Memory B cell (primary cell): ENCODE results near the gene SLC13A1.
A peak's percentile ranks its signal among the peaks of the same experiment; 100 is the strongest.

ENCODE experiments used
- ATAC-seq: fragments of 150-1000 bp; cut with Tn5 transposase; 2 replicates; pipeline ENCODE4 v1.10.0; 2021; ENCODE audit warnings: low read depth, mild to moderate bottlenecking, moderate library complexity
- DNase-seq, 2 donors: peaks; one replicate each; pipeline ENCODE4 v3.0.0; 2022; ENCODE audit warnings: low spot score in 2 of 2
- H3K27ac Mint-ChIP-seq: one replicate; pipeline ENCODE4 v1.8.0; 2022; ENCODE audit warnings: mild to moderate bottlenecking, moderate library complexity, mixed read lengths
- H3K27me3 Mint-ChIP-seq: one replicate; pipeline ENCODE4 v1.8.0; 2022; ENCODE audit warnings: mixed read lengths
- H3K36me3 Mint-ChIP-seq: one replicate; pipeline ENCODE4 v1.8.0; 2022; ENCODE audit warnings: mild to moderate bottlenecking, mixed read lengths
- H3K4me1 Mint-ChIP-seq: one replicate; pipeline ENCODE4 v1.8.0; 2022; ENCODE audit warnings: mixed read lengths
- H3K4me3 Mint-ChIP-seq: one replicate; pipeline ENCODE4 v1.8.0; 2022; ENCODE audit warnings: mild to moderate bottlenecking, moderate library complexity, mixed read lengths
- H3K9me3 Mint-ChIP-seq: one replicate; pipeline ENCODE4 v1.8.0; 2022; ENCODE audit warnings: mixed read lengths

SLC13A1 gene

GRCh38 chr7:123210986-123211385, 11.2 kb upstream of the SLC13A1 start:
- Mint-ChIP-seq H3K27ac (no peak overlapping the region), H3K4me3 (no peak overlapping the region), H3K4me1 (no peaks in the 10 kb centered on the region), H3K27me3 (no peaks in the 10 kb centered on the region), H3K9me3 (no peaks in the 10 kb centered on the region), H3K36me3 (no peaks in the 10 kb centered on the region)
- DNase-seq: no peak
- ATAC-seq: no peak

GRCh38 chr7:123209786-123210185, 10.0 kb upstream of the SLC13A1 start:
- H3K27ac Mint-ChIP-seq: no peak overlapping the region

GRCh38 chr7:123208793-123209192, 9.0 kb upstream of the SLC13A1 start:
- DNase-seq: no peak
- Mint-ChIP-seq H3K27ac (no peak overlapping the region), H3K4me1 (no peaks in the 10 kb centered on the region), H3K4me3 (no peak overlapping the region), H3K9me3 (peaks cover under 1% of the 10 kb centered on the region), H3K27me3 (no peaks in the 10 kb centered on the region), H3K36me3 (no peaks in the 10 kb centered on the region)
- ATAC-seq: no peak

More at GRCh38 chr7:123209786-123210185, 10.0 kb upstream of the SLC13A1 start:
- Mint-ChIP-seq H3K9me3 (no peaks in the 10 kb centered on the region), H3K4me3 (no peak overlapping the region), H3K4me1 (no peaks in the 10 kb centered on the region), H3K36me3 (no peaks in the 10 kb centered on the region), H3K27me3 (no peaks in the 10 kb centered on the region)
- no peak for DNase-seq
- no peak for ATAC-seq

GRCh38 chr7:123204206-123204835, 4.6 kb upstream of the SLC13A1 start:
- H3K9me3 Mint-ChIP-seq: peaks cover 2% of the 10 kb centered on the region
- no peaks in the 10 kb centered on the region for H3K27me3 Mint-ChIP-seq
- H3K36me3 Mint-ChIP-seq: no peaks in the 10 kb centered on the region
- DNase-seq: no peak
- no peak for ATAC-seq
- no peaks in the 10 kb centered on the region for H3K4me1 Mint-ChIP-seq
- H3K4me3 Mint-ChIP-seq: no peak overlapping the region
- H3K27ac Mint-ChIP-seq: no peak overlapping the region

- no peak overlapping the region for H3K27ac Mint-ChIP-seq
- no peak for ATAC-seq
Measured at GRCh38 chr7:123201901-123202300, 2.1 kb upstream of the SLC13A1 start.

GRCh38 chr7:123198668-123199652, 809 bp downstream of the SLC13A1 start:
- Mint-ChIP-seq H3K4me3 (no peak overlapping the region), H3K27ac (no peak overlapping the region), H3K27me3 (no peaks in the 10 kb centered on the region), H3K9me3 (peaks cover 2% of the 10 kb centered on the region), H3K4me1 (no peaks in the 10 kb centered on the region), H3K36me3 (no peaks in the 10 kb centered on the region)
- ATAC-seq (no peak), DNase-seq (no peak)

More at GRCh38 chr7:123201901-123202300, 2.1 kb upstream of the SLC13A1 start:
- no peak for DNase-seq
- Mint-ChIP-seq H3K4me3 (no peak overlapping the region), H3K9me3 (peaks cover 2% of the 10 kb centered on the region), H3K27me3 (no peaks in the 10 kb centered on the region), H3K4me1 (no peaks in the 10 kb centered on the region), H3K36me3 (no peaks in the 10 kb centered on the region)

GRCh38 chr7:123198111-123198510, 1.7 kb downstream of the SLC13A1 start:
- Mint-ChIP-seq H3K9me3 (no peaks in the 10 kb centered on the region), H3K27ac (no peak overlapping the region), H3K27me3 (no peaks in the 10 kb centered on the region), H3K36me3 (no peaks in the 10 kb centered on the region), H3K4me3 (no peak overlapping the region), H3K4me1 (no peaks in the 10 kb centered on the region)
- no peak for ATAC-seq
- no peak for DNase-seq

GRCh38 chr7:123193235-123193634, 6.5 kb downstream of the SLC13A1 start:
- Mint-ChIP-seq H3K4me3 (no peak overlapping the region), H3K36me3 (no peaks in the 10 kb centered on the region), H3K27me3 (no peaks in the 10 kb centered on the region), H3K9me3 (peaks cover 1% of the 10 kb centered on the region), H3K27ac (no peak overlapping the region), H3K4me1 (no peaks in the 10 kb centered on the region)
- DNase-seq (no peak), ATAC-seq (no peak)

- no peaks in the 10 kb centered on the region for H3K27me3 Mint-ChIP-seq
- H3K4me1 Mint-ChIP-seq: no peaks in the 10 kb centered on the region
Measured at GRCh38 chr7:123191132-123191531, 8.6 kb downstream of the SLC13A1 start.

GRCh38 chr7:123190109-123190831, 9.5 kb downstream of the SLC13A1 start:
- H3K36me3 Mint-ChIP-seq: no peaks in the 10 kb centered on the region

More at GRCh38 chr7:123191132-123191531, 8.6 kb downstream of the SLC13A1 start:
- Mint-ChIP-seq H3K9me3 (peaks cover 2% of the 10 kb centered on the region), H3K27ac (no peak overlapping the region), H3K36me3 (no peaks in the 10 kb centered on the region), H3K4me3 (no peak overlapping the region)
- no peak for ATAC-seq
- DNase-seq: no peak

GRCh38 chr7:123185756-123186155, 14.0 kb downstream of the SLC13A1 start:
- peaks cover 8% of the 10 kb centered on the region for H3K9me3 Mint-ChIP-seq
- H3K27ac Mint-ChIP-seq: no peak overlapping the region
- no peaks in the 10 kb centered on the region for H3K36me3 Mint-ChIP-seq
- no peak for ATAC-seq
- H3K27me3 Mint-ChIP-seq: no peaks in the 10 kb centered on the region
- H3K4me3 Mint-ChIP-seq: no peak overlapping the region
- H3K4me1 Mint-ChIP-seq: no peaks in the 10 kb centered on the region
- no peak for DNase-seq

More at GRCh38 chr7:123190109-123190831, 9.5 kb downstream of the SLC13A1 start:
- no peaks in the 10 kb centered on the region for H3K27me3 Mint-ChIP-seq
- peak; percentile 42 for ATAC-seq
- H3K9me3 Mint-ChIP-seq: peaks cover 4% of the 10 kb centered on the region
- H3K4me1 Mint-ChIP-seq: no peaks in the 10 kb centered on the region
- no peak overlapping the region for H3K27ac Mint-ChIP-seq
- no peak for DNase-seq
- no peak overlapping the region for H3K4me3 Mint-ChIP-seq

GRCh38 chr7:123184271-123184670, 15.5 kb downstream of the SLC13A1 start:
- ATAC-seq: no peak
- Mint-ChIP-seq H3K4me3 (no peak overlapping the region), H3K27me3 (no peaks in the 10 kb centered on the region), H3K9me3 (peaks cover 10% of the 10 kb centered on the region), H3K36me3 (no peaks in the 10 kb centered on the region), H3K27ac (no peak overlapping the region), H3K4me1 (no peaks in the 10 kb centered on the region)
- no peak for DNase-seq

GRCh38 chr7:123183431-123183830, 16.3 kb downstream of the SLC13A1 start:
- DNase-seq (no peak), ATAC-seq (no peak)
- no peak overlapping the region for H3K27ac Mint-ChIP-seq
- H3K4me3 Mint-ChIP-seq: no peak overlapping the region
- peaks cover 10% of the 10 kb centered on the region for H3K9me3 Mint-ChIP-seq
- no peaks in the 10 kb centered on the region for H3K27me3 Mint-ChIP-seq
- no peaks in the 10 kb centered on the region for H3K36me3 Mint-ChIP-seq
- no peaks in the 10 kb centered on the region for H3K4me1 Mint-ChIP-seq

GRCh38 chr7:123177442-123177841, 22.3 kb downstream of the SLC13A1 start:
- DNase-seq (no peak), ATAC-seq (no peak)
- Mint-ChIP-seq H3K36me3 (no peaks in the 10 kb centered on the region), H3K4me1 (no peaks in the 10 kb centered on the region), H3K27me3 (no peaks in the 10 kb centered on the region), H3K27ac (no peak overlapping the region), H3K4me3 (no peak overlapping the region), H3K9me3 (peaks cover 4% of the 10 kb centered on the region)
